Esophagus muscularis mucosa (tissue), 4 donors: ENCODE results near the gene ITGB1. TPM values are rescaled to one million over a fixed set of nuclear protein-coding genes. Genes with fewer than 3 reads are reported as not detected.
"Not testable (repeated sequence)": the region's sequence is repeated elsewhere in the genome, so short reads cannot be mapped to it uniquely, and the experiment has no call there.

Experiments
- DNase-seq: peaks from one replicate; pipeline ENCODE4 v3.0.0-alpha.2; 2017; ENCODE audit errors: extremely low spot score
- H3K27ac ChIP-seq, 4 donors: fragments of 200-600 bp; sonication (generic); replicated peaks in 1 of 4; 1 replicate in 3 of 4; 2 replicates in 1 of 4; pipeline ENCODE4 v1.5.1; 2016 to 2019; ENCODE audit warnings: mild to moderate bottlenecking in 1 of 4
- H3K27me3 ChIP-seq, 4 donors: fragments of 200-600 bp; sonication (generic); one replicate each; pipeline versions ENCODE4 v1.5.1 to v1.6.0; 2016 to 2019
- H3K36me3 ChIP-seq, 4 donors: fragments of 200-600 bp; sonication (generic); one replicate each; pipeline ENCODE4 v1.5.1; 2016 to 2019
- H3K4me1 ChIP-seq, 4 donors: fragments of 200-600 bp; sonication (generic); one replicate each; pipeline ENCODE4 v1.5.1; 2016 to 2019
- H3K4me3 ChIP-seq, 4 donors: fragments of 200-600 bp; sonication (generic); 1 replicate in 2 of 4; 2 replicates in 2 of 4; pipeline ENCODE4 v1.5.1; 2016 to 2019; ENCODE audit warnings: mild to moderate bottlenecking in 4 of 4, moderate library complexity in 1 of 4
- H3K9me3 ChIP-seq, 4 donors: fragments of 200-600 bp; sonication (generic); 1 replicate in 3 of 4; 2 replicates in 1 of 4; pipeline ENCODE4 v1.5.1; 2016 to 2019
- EP300 ChIP-seq: sonication (generic); formaldehyde crosslinking; IDR thresholded peaks from one replicate; pipeline ENCODE4 v1.6.1; 2017; ENCODE audit warnings: antibody characterized with exemption
- POLR2A ChIP-seq: fragments of 450-650 bp; IDR thresholded peaks from one replicate; pipeline ENCODE4 v1.6.1; 2017; ENCODE audit warnings: antibody characterized with exemption, moderate library complexity, mild to moderate bottlenecking, low read depth
- POLR2AphosphoS5 ChIP-seq, 2 donors: sonication (generic); formaldehyde crosslinking; IDR thresholded peaks; one replicate each; pipeline ENCODE4 v1.6.1; 2017; ENCODE audit warnings: antibody characterized with exemption in 2 of 2
- WGBS: methylation state at CpG from one replicate; pipeline ENCODE4 v1.1.5; 2018; 5-methylcytosine and 5-hydroxymethylcytosine counted together
- intact Hi-C: fragments of 100-400 bp; cut with DNase I; formaldehyde crosslinking; loops from one replicate; pipeline ENCODE4 v1.15.1; 2023
- total RNA-seq, 4 donors: library from RNA; depleted of rRNA; stranded (reverse); fragments of >200 nt; gene quantifications; one replicate each; pipeline versions ENCODE4 v1.1.0 to v1.2.1, GENCODE V29; 2016
- TF ChIP-seq, protein P1 (sequence below), 3 experiments: fragments of 200-600 bp in 2 of 3; fragments of 450-650 bp in 1 of 3; sonication (generic) in 2 of 3; IDR thresholded peaks; one replicate each; pipeline ENCODE4 v1.5.1; 2017 to 2019; ENCODE audit warnings: antibody characterized with exemption in 3 of 3, mild to moderate bottlenecking in 2 of 3, moderate library complexity in 1 of 3

The ITGB1 gene
- total RNA-seq, 4 donors from 2014 or later: 1,385 to 1,873 (median 1,661) TPM

GRCh38 chr10:32995751-32996150 is 37.7 kb upstream of the ITGB1 start:
- WGBS: 40% methylated on average over 3 of the region's 3 CpGs
- no peak for DNase-seq
- H3K9me3 ChIP-seq: no peaks in the 10 kb centered on the region
- TF ChIP-seq, protein P1, sequence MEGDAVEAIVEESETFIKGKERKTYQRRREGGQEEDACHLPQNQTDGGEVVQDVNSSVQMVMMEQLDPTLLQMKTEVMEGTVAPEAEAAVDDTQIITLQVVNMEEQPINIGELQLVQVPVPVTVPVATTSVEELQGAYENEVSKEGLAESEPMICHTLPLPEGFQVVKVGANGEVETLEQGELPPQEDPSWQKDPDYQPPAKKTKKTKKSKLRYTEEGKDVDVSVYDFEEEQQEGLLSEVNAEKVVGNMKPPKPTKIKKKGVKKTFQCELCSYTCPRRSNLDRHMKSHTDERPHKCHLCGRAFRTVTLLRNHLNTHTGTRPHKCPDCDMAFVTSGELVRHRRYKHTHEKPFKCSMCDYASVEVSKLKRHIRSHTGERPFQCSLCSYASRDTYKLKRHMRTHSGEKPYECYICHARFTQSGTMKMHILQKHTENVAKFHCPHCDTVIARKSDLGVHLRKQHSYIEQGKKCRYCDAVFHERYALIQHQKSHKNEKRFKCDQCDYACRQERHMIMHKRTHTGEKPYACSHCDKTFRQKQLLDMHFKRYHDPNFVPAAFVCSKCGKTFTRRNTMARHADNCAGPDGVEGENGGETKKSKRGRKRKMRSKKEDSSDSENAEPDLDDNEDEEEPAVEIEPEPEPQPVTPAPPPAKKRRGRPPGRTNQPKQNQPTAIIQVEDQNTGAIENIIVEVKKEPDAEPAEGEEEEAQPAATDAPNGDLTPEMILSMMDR (IDR thresholded peaks at IDR 0.05): no peak
- TF ChIP-seq POLR2A: no peak
- no peak for TF ChIP-seq POLR2AphosphoS5 (IDR thresholded peaks at IDR 0.05)
- no peak for TF ChIP-seq EP300
- H3K4me1 ChIP-seq: no peaks in the 10 kb centered on the region
- intact Hi-C loops: no loop called here
- H3K36me3 ChIP-seq: no peaks in the 10 kb centered on the region
- no peaks in the 10 kb centered on the region for H3K27me3 ChIP-seq
- no peak overlapping the region for H3K4me3 ChIP-seq
- H3K27ac ChIP-seq: no peak overlapping the region

DNA sequence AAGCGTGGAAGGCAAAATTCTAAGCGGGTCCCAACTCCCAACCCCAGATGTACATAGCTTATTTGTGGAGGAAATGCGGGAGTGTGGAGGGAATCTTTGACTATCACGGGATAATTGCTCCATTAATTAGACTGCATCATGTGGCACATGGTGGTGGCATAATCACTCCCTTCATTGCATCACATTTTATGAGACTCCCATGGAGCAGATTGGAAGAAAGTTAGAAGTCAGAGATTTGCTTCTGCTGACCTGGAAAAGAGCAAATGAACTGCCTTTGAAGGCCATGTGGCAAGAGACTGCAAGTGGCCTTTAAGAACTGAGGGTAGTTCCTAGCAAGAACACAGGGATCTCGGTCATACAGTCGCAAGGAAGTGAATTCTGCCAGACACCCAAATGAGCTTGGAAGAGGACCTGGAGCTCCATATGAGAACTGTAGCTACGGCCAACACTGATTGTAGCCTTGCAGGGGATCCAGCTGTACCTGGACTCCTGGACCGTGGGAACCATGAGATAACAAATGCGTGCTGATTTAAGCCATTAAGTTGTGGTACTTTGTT is 37.1 kb upstream of the ITGB1 start:
- H3K4me3 ChIP-seq: no peak overlapping the region
- 90% methylated on average over 9 of the region's 9 CpGs for WGBS
- H3K4me1 ChIP-seq: no peaks in the 10 kb centered on the region
- DNase-seq: no peak
- intact Hi-C loops: no loop called here
- TF ChIP-seq EP300 (no peak), POLR2A (no peak), POLR2AphosphoS5 (IDR thresholded peaks at IDR 0.05) (no peak)
- TF ChIP-seq, protein P1 (IDR thresholded peaks at IDR 0.05): no peak
- no peaks in the 10 kb centered on the region for H3K27me3 ChIP-seq
- H3K9me3 ChIP-seq: no peaks in the 10 kb centered on the region
- H3K27ac ChIP-seq: no peak overlapping the region
- no peaks in the 10 kb centered on the region for H3K36me3 ChIP-seq

DNA sequence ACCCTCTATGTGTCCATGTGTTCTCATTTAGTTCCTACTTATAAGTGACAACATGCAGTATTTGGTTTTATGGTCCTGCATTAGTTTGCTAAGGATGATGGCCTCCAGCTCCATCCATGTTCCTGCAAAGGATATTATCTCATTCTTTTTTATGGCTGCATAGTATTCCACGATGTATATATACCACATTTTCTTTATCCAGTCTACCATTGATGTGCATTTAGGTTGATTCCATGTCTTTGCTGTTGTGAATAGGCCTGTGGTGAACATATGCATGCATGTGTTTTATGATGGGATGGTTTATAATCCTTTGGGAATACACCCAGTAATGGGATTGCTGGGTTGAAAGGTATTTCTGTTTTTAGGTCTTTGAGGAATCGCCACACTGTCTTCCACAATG is 36.6 kb upstream of the ITGB1 start:
- H3K27ac ChIP-seq, DNase-seq, H3K27me3 ChIP-seq, H3K36me3 ChIP-seq, H3K4me3 ChIP-seq, intact Hi-C loops, H3K4me1 ChIP-seq, H3K9me3 ChIP-seq: not testable (repeated sequence)
- 100% methylated on average over 2 of the region's 2 CpGs for WGBS

DNA sequence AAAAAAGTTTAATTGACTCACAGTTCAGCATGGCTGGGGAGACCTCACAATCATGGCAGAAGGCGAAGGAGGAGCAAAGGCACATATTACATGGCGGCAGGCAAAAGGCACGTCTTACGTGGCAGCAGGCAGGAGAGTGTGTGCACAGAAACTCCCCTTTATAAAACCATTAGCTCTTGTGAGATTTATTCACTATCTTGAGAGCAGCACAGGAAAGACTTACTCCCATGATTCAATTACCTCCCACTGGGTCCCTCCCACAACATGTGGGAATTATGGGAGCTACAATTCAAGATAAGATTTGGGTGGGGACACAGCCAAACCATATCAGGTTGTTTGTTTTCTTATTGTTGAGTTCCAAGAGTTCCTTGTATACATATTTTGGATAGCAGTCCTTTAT is 34.3 kb upstream of the ITGB1 start:
- not testable (repeated sequence) for H3K27ac ChIP-seq, H3K27me3 ChIP-seq

DNA sequence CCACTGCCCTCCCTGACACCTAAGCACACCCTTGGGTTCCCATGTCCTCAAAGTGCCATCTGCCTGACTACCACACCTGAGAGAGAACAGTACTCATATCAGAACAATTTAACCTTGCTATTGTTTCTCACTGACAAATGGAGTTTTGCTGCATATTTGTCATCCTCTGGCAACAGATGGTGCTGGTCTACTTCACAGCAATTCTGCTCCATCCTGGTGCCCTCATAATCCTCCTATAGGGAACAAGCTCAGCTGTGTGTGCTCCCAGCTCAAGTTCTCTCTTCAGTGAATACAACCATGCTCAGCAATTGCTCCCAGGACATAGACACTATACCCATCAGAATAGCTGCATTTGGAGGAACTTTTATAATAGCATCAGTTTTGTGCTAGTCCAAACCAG is 32.8 kb upstream of the ITGB1 start:
- H3K36me3 ChIP-seq: no peaks in the 10 kb centered on the region
- no peak overlapping the region for H3K4me3 ChIP-seq
- H3K9me3 ChIP-seq: no peaks in the 10 kb centered on the region
- peaks cover under 1 to 5% (median 2%) of the 10 kb centered on the region in 4 donors for H3K4me1 ChIP-seq
- intact Hi-C loops: no loop called here
- no peaks in the 10 kb centered on the region for H3K27me3 ChIP-seq
- DNase-seq: no peak
- no peak overlapping the region for H3K27ac ChIP-seq
- no peak for TF ChIP-seq POLR2A
- TF ChIP-seq POLR2AphosphoS5 (IDR thresholded peaks at IDR 0.05): no peak
- TF ChIP-seq EP300: no peak

More for the DNA sequence above, 34.3 kb upstream of the ITGB1 start:
- H3K36me3 ChIP-seq, H3K4me3 ChIP-seq, H3K9me3 ChIP-seq, intact Hi-C loops, DNase-seq, H3K4me1 ChIP-seq: not testable (repeated sequence)
- WGBS: 96% methylated on average over 4 of the region's 4 CpGs

GRCh38 chr10:32988604-32989003 is 30.6 kb upstream of the ITGB1 start:
- H3K27ac ChIP-seq: no peak overlapping the region
- WGBS: 61% methylated on average over 3 of the region's 3 CpGs
- no peaks in the 10 kb centered on the region for H3K9me3 ChIP-seq
- no peak for TF ChIP-seq EP300
- TF ChIP-seq POLR2AphosphoS5 (IDR thresholded peaks at IDR 0.05): no peak
- no peak for TF ChIP-seq POLR2A
- TF ChIP-seq, protein P1 (IDR thresholded peaks at IDR 0.05): no peak
- H3K4me3 ChIP-seq: no peak overlapping the region
- intact Hi-C loops: no loop called here
- no peaks in the 10 kb centered on the region for H3K27me3 ChIP-seq
- no peak for DNase-seq
- peaks cover 3 to 11% (median 9%) of the 10 kb centered on the region in 4 donors for H3K4me1 ChIP-seq
- no peaks in the 10 kb centered on the region for H3K36me3 ChIP-seq
